GM18517 (cell line): ENCODE measurements around the gene MAML3.

Source experiments
- ATAC-seq: cut with Tn5 transposase; IDR thresholded peaks from one replicate; pipeline ENCODE4 v1.9.1; 2021; ENCODE audit warnings: mild to moderate bottlenecking, moderate library complexity; ENCODE audit not compliant: unreplicated experiment

Gene MAML3

GRCh38 chr4:140080883-140081282, 73.1 kb downstream of the MAML3 start:
- no peak for ATAC-seq

GRCh38 chr4:140078366-140078765, 75.6 kb downstream of the MAML3 start:
- no peak for ATAC-seq

GRCh38 chr4:140076307-140076706, 77.7 kb downstream of the MAML3 start:
- no peak for ATAC-seq

GRCh38 chr4:140071806-140072205, 82.2 kb downstream of the MAML3 start:
- ATAC-seq: peak; percentile 85

GRCh38 chr4:140070973-140071372, 83.0 kb downstream of the MAML3 start:
- ATAC-seq: no peak

GRCh38 chr4:140070366-140070765, 83.6 kb downstream of the MAML3 start:
- no peak for ATAC-seq

GRCh38 chr4:140069066-140069465, 84.9 kb downstream of the MAML3 start:
- ATAC-seq: no peak

GRCh38 chr4:140068271-140068670, 85.7 kb downstream of the MAML3 start:
- ATAC-seq: no peak

- no peak for ATAC-seq
These were observed 87.7 kb downstream of the MAML3 start for GRCh38 chr4:140066031-140066930.

- ATAC-seq: no peak
These were observed 88.6 kb downstream of the MAML3 start for GRCh38 chr4:140065393-140065792.

- ATAC-seq: no peak
These were observed 92.2 kb downstream of the MAML3 start for GRCh38 chr4:140061659-140062289.

- ATAC-seq: no peak
These were observed 92.8 kb downstream of the MAML3 start for GRCh38 chr4:140061194-140061593.

- no peak for ATAC-seq
These were observed 94.8 kb downstream of the MAML3 start for GRCh38 chr4:140059159-140059558.

- no peak for ATAC-seq
These were observed 96.3 kb downstream of the MAML3 start for GRCh38 chr4:140057701-140058100.

- no peak for ATAC-seq
These were observed 98.0 kb downstream of the MAML3 start for GRCh38 chr4:140056015-140056414.

- ATAC-seq: no peak
These were observed 99.1 kb downstream of the MAML3 start for GRCh38 chr4:140054861-140055260.

GRCh38 chr4:140053185-140053584, 100.8 kb downstream of the MAML3 start:
- no peak for ATAC-seq

GRCh38 chr4:140052050-140052449, 101.9 kb downstream of the MAML3 start:
- no peak for ATAC-seq

GRCh38 chr4:140049849-140050637, 103.9 kb downstream of the MAML3 start:
- ATAC-seq: no peak

- ATAC-seq: no peak
These were observed 104.7 kb downstream of the MAML3 start for GRCh38 chr4:140049024-140049848.
